Measurements from ENCODE around the gene SNAP29.
"Not testable (repeated sequence)": the region's sequence is repeated elsewhere in the genome, so short reads cannot be mapped to it uniquely, and the experiment has no call there.

The SNAP29 gene
- total RNA-seq, result 23.7 to 29.6 (median 25.3) reads per million in 4 donors

GRCh38 chr22:20858615-20859416 lies at the start of gene SNAP29, which contains the start of gene PI4KA:
TSS of gene SNAP29 (plus strand) at chr22:20859007. CDS start at chr22:20859111, 104 bp downstream.
TSS of gene PI4KA (minus strand) at chr22:20858811. CDS start at chr22:20858725, 86 bp downstream.
- DNase-seq, result peak; percentile 96 to 99 (median 97)

GRCh38 chr22:20809538-20810185 lies 49.1 kb upstream of the SNAP29 start:
- DNase-seq, result no peak

- no peak for DNase-seq
Observed at GRCh38 chr22:20810645-20811044, 48.2 kb upstream of the SNAP29 start.

- no peak for DNase-seq
Observed at GRCh38 chr22:20811171-20811570, 47.6 kb upstream of the SNAP29 start.

- DNase-seq, result no peak
Observed at GRCh38 chr22:20811971-20812660, 46.7 kb upstream of the SNAP29 start.

- no peak for DNase-seq
Observed at GRCh38 chr22:20813056-20813455, 45.8 kb upstream of the SNAP29 start.

GRCh38 chr22:20814221-20814808 lies 44.5 kb upstream of the SNAP29 start:
- DNase-seq, result no peak

GRCh38 chr22:20815477-20816050 lies 43.2 kb upstream of the SNAP29 start:
- no peak for DNase-seq

- DNase-seq, result no peak
Observed at GRCh38 chr22:20816559-20816958, 42.2 kb upstream of the SNAP29 start.

- no peak for DNase-seq
Observed at GRCh38 chr22:20818471-20818870, 40.3 kb upstream of the SNAP29 start.

GRCh38 chr22:20819471-20819870 lies 39.3 kb upstream of the SNAP29 start:
- DNase-seq, result no peak

- not testable (repeated sequence) for DNase-seq
Observed at GRCh38 chr22:20821717-20822239, 37.0 kb upstream of the SNAP29 start.

- DNase-seq, result no peak
Observed at GRCh38 chr22:20822240-20822639, 36.6 kb upstream of the SNAP29 start.

GRCh38 chr22:20823264-20823663 lies 35.5 kb upstream of the SNAP29 start:
- no peak for DNase-seq

- DNase-seq, result not testable (repeated sequence)
Observed at GRCh38 chr22:20825216-20825615, 33.6 kb upstream of the SNAP29 start.

GRCh38 chr22:20825624-20826023 lies 33.2 kb upstream of the SNAP29 start:
- DNase-seq, result no peak

- DNase-seq, result not testable (repeated sequence)
Observed at GRCh38 chr22:20826373-20827152, 32.2 kb upstream of the SNAP29 start.

GRCh38 chr22:20829491-20830134 lies 29.2 kb upstream of the SNAP29 start:
- no peak for DNase-seq

GRCh38 chr22:20833225-20833665 lies 25.6 kb upstream of the SNAP29 start:
- no peak for DNase-seq

GRCh38 chr22:20834206-20834605 lies 24.6 kb upstream of the SNAP29 start:
- DNase-seq, result no peak

- no peak for DNase-seq
Observed at GRCh38 chr22:20834725-20835124, 24.1 kb upstream of the SNAP29 start.
